Nephron (organoid): Measurements from ENCODE around the gene UXS1.
"Not testable (repeated sequence)": the region's sequence is repeated elsewhere in the genome, so short reads cannot be mapped to it uniquely, and the experiment has no call there.

Experiments
- H3K27ac Mint-ChIP-seq, 3 experiments: 2 replicates each; pipeline ENCODE4 v1.8.0; 2020; ENCODE audit warnings: mixed read lengths in 3 of 3, mild to moderate bottlenecking in 2 of 3, moderate library complexity in 1 of 3
- H3K27me3 Mint-ChIP-seq: 2 replicates; pipeline ENCODE4 v1.8.0; 2021; ENCODE audit warnings: low read depth, mild to moderate bottlenecking, moderate library complexity, mixed read lengths
- H3K36me3 Mint-ChIP-seq: 2 replicates; pipeline ENCODE4 v1.8.0; 2020; ENCODE audit warnings: low read depth, mixed read lengths
- H3K4me1 Mint-ChIP-seq: 2 replicates; pipeline ENCODE4 v1.8.0; 2020; ENCODE audit warnings: mixed read lengths
- H3K4me3 Mint-ChIP-seq, 3 experiments: 2 replicates each; pipeline ENCODE4 v1.8.0; 2020; ENCODE audit warnings: mild to moderate bottlenecking in 3 of 3, mixed read lengths in 3 of 3, moderate library complexity in 2 of 3
- H3K9me3 Mint-ChIP-seq: 2 replicates; pipeline ENCODE4 v1.8.0; 2020; ENCODE audit warnings: mixed read lengths
- CTCF ChIP-seq, 3 experiments: fragments of 200-600 bp; sonication (generic); IDR thresholded peaks; one replicate each; pipeline ENCODE4 v1.5.0; 2021; ENCODE audit warnings: antibody characterized with exemption in 3 of 3; ENCODE audit not compliant: unreplicated experiment in 3 of 3

The UXS1 gene

DNA sequence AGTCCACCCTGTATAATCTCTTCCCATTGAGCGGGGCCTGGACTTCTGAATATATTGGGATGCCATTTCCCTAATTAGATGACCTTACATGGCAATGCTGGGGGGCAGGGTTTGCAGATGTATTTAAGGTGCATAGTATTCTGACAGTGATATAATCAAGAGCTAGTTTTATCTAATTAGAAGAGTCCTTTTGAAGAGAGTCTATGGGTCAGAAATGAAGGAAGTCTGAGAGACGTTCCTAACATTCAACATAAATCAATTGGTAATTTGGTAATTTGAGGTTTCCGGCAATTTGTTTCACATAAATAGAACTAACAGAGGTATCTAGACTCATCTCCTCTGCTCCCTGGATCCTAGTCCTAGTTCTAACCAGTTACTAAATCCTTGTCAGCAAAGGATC lies 25.7 kb upstream of the UXS1 start:
- no peak overlapping the region for H3K4me3 Mint-ChIP-seq
- peaks cover 20% of the 10 kb centered on the region for H3K9me3 Mint-ChIP-seq
- H3K36me3 Mint-ChIP-seq, result no peaks in the 10 kb centered on the region
- no peak overlapping the region for H3K27ac Mint-ChIP-seq
- no peaks in the 10 kb centered on the region for H3K4me1 Mint-ChIP-seq
- TF ChIP-seq CTCF (IDR thresholded peaks at IDR 0.05; ENCODE audit: unreplicated experiment in 3 of 3), result no peak
- H3K27me3 Mint-ChIP-seq, result no peaks in the 10 kb centered on the region

- H3K27ac Mint-ChIP-seq, H3K4me1 Mint-ChIP-seq, H3K4me3 Mint-ChIP-seq, H3K27me3 Mint-ChIP-seq, H3K36me3 Mint-ChIP-seq: not testable (repeated sequence)
- H3K9me3 Mint-ChIP-seq, result peaks cover 20% of the 10 kb centered on the region
Observed at GRCh38 chr2:106219157-106219556, 25.1 kb upstream of the UXS1 start.

- TF ChIP-seq CTCF (IDR thresholded peaks at IDR 0.05; ENCODE audit: unreplicated experiment in 3 of 3), result no peak
- no peaks in the 10 kb centered on the region for H3K9me3 Mint-ChIP-seq
- H3K27ac Mint-ChIP-seq, result no peak overlapping the region
- H3K4me3 Mint-ChIP-seq, result no peak overlapping the region
- no peaks in the 10 kb centered on the region for H3K36me3 Mint-ChIP-seq
- H3K27me3 Mint-ChIP-seq, result peaks cover 4% of the 10 kb centered on the region
- no peaks in the 10 kb centered on the region for H3K4me1 Mint-ChIP-seq
Observed at GRCh38 chr2:106208874-106209273, 14.8 kb upstream of the UXS1 start.

GRCh38 chr2:106208399-106208798 lies 14.3 kb upstream of the UXS1 start:
- Mint-ChIP-seq H3K27ac (no peak overlapping the region), H3K27me3 (peaks cover 4% of the 10 kb centered on the region), H3K36me3 (no peaks in the 10 kb centered on the region), H3K4me3 (no peak overlapping the region), H3K4me1 (no peaks in the 10 kb centered on the region), H3K9me3 (no peaks in the 10 kb centered on the region)
- TF ChIP-seq CTCF (IDR thresholded peaks at IDR 0.05; ENCODE audit: unreplicated experiment in 3 of 3), result no peak

DNA sequence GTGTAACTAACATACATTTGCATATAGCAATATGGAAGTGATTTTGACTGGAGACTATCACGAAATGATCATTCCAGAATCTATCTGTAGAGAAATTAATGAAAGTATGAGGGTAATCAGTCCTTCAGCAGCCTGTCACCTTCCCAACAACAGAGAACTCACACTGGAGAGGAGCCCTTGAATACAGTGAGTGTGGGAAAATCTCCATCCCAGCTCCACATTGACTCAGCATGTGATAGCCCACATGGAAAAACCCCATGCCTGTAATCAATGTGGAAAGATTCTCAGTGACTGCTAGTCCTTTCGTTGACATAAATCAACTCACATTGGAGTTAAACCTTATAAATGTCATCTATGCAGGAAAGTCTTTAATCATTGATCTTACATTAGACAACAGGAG lies 13.1 kb upstream of the UXS1 start:
- Mint-ChIP-seq H3K4me1 (no peaks in the 10 kb centered on the region), H3K36me3 (no peaks in the 10 kb centered on the region), H3K27me3 (peaks cover 4% of the 10 kb centered on the region), H3K27ac (no peak overlapping the region), H3K4me3 (no peak overlapping the region), H3K9me3 (no peaks in the 10 kb centered on the region)
- TF ChIP-seq CTCF (IDR thresholded peaks at IDR 0.05; ENCODE audit: unreplicated experiment in 3 of 3), result no peak

DNA sequence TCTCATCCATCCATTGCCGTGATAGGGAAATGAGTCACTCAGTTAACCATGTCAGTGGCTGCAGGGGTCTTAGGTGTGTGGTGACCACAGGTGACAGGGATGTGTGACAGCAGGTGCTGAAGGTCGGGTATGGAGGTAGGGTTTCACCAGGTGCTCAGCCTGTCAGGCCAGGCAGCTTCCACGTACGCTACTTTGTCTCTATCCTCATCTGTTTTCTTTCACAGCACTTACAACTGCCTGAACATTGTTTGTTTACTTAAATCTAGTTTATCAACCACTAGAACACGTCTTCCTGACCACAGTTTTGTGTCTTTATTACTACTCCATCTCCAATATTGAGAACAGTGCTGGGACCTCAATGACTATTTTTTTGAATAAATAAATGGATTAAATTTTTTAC lies 11.4 kb upstream of the UXS1 start:
- Mint-ChIP-seq H3K4me1 (no peaks in the 10 kb centered on the region), H3K36me3 (no peaks in the 10 kb centered on the region), H3K27ac (no peak overlapping the region), H3K27me3 (peaks cover 4% of the 10 kb centered on the region), H3K4me3 (no peak overlapping the region), H3K9me3 (no peaks in the 10 kb centered on the region)
- no peak for TF ChIP-seq CTCF (IDR thresholded peaks at IDR 0.05; ENCODE audit: unreplicated experiment in 3 of 3)

- not testable (repeated sequence) for H3K36me3 Mint-ChIP-seq, H3K27ac Mint-ChIP-seq, H3K27me3 Mint-ChIP-seq, H3K4me1 Mint-ChIP-seq, H3K4me3 Mint-ChIP-seq, H3K9me3 Mint-ChIP-seq
Observed at GRCh38 chr2:106204551-106204950, 10.4 kb upstream of the UXS1 start.
